ENCODE results near the gene RTN4.

GRCh38 chr2:54966165-54966832 lies 84.0 kb downstream of the RTN4 start:
- no peak for TF ChIP-seq CTCF (IDR thresholded peaks at IDR 0.05; ENCODE audit: low read depth, low read length, poor library complexity, severe bottlenecking)
- TF ChIP-seq EZH2phosphoT487 (IDR thresholded peaks at IDR 0.05; ENCODE audit: borderline replicate concordance, low read length), result no peak

Data from DOHH2 (cell line).